ENCODE data around the gene MAP3K3.

DNA sequence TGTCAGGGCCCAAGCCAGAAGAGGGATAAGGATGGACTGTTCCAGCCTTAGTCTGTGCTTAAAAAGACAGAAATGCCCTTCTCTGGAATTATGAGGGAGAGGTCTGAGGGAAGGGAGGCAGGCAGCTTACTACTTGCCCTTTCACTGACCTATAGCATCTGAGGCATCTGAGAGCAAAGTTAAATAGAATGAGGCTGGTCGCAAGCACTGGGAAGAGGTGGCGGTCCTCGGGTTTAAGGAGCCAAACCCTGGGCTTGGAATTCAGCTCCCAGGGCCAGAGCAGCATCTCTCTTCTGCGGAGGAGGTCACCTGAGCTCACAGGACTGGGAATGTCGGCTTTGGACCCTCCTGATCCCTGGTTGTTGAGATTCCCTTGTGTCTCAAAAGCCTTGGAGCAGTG lies 80.8 kb downstream of the MAP3K3 start:
- TF ChIP-seq, protein P1, sequence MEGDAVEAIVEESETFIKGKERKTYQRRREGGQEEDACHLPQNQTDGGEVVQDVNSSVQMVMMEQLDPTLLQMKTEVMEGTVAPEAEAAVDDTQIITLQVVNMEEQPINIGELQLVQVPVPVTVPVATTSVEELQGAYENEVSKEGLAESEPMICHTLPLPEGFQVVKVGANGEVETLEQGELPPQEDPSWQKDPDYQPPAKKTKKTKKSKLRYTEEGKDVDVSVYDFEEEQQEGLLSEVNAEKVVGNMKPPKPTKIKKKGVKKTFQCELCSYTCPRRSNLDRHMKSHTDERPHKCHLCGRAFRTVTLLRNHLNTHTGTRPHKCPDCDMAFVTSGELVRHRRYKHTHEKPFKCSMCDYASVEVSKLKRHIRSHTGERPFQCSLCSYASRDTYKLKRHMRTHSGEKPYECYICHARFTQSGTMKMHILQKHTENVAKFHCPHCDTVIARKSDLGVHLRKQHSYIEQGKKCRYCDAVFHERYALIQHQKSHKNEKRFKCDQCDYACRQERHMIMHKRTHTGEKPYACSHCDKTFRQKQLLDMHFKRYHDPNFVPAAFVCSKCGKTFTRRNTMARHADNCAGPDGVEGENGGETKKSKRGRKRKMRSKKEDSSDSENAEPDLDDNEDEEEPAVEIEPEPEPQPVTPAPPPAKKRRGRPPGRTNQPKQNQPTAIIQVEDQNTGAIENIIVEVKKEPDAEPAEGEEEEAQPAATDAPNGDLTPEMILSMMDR (IDR thresholded peaks at IDR 0.05) = no peak
- TF ChIP-seq POLR2A (IDR thresholded peaks at IDR 0.05) = no peak

Data from tibial nerve (tissue), 3 donors.